ENCODE data around the gene B4GALT7. TPM values are rescaled to one million over a fixed set of nuclear protein-coding genes. Genes with fewer than 3 reads are reported as not detected.
A peak's percentile ranks its signal among the peaks of the same experiment; 100 is the strongest.

B4GALT7 gene
- total RNA-seq, 4 donors from 2014 or later = 13.9 to 19.4 (median 17.4) TPM

DNA sequence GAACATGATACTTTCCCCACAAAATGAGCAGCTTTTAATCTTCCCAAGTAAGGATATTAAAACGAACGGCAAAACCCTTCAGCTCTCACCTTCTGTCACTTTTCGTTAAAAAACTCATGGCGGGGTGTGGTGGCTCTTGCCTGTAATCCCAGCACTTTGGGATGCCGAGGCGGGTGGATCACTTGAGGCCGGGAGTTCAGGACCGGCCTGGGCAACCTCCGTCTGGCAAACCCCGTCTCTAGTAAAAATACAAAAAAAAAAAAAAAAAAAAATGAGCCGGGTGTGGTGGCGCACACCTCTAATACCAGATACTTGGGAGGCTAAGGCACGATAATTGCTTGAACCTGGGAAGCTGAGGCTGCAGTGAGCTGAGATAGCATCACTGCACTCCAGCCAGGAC lies 7.0 kb upstream of the B4GALT7 start:
- H3K4me1 ChIP-seq = peaks cover 16% of the 10 kb centered on the region
- H3K27me3 ChIP-seq = no peaks in the 10 kb centered on the region
- peak in 1 of 2 donors; percentile 40 for DNase-seq (ENCODE audit: low spot score in 2 of 2)
- no peaks in the 10 kb centered on the region for H3K9me3 ChIP-seq
- WGBS = 77% methylated on average over 13 of the region's 13 CpGs
- TF ChIP-seq POLR2AphosphoS5 (IDR thresholded peaks at IDR 0.05) (no peak), POLR2A (IDR thresholded peaks at IDR 0.05) (no peak), EP300 (IDR thresholded peaks at IDR 0.05) (no peak)
- TF ChIP-seq, protein P1, sequence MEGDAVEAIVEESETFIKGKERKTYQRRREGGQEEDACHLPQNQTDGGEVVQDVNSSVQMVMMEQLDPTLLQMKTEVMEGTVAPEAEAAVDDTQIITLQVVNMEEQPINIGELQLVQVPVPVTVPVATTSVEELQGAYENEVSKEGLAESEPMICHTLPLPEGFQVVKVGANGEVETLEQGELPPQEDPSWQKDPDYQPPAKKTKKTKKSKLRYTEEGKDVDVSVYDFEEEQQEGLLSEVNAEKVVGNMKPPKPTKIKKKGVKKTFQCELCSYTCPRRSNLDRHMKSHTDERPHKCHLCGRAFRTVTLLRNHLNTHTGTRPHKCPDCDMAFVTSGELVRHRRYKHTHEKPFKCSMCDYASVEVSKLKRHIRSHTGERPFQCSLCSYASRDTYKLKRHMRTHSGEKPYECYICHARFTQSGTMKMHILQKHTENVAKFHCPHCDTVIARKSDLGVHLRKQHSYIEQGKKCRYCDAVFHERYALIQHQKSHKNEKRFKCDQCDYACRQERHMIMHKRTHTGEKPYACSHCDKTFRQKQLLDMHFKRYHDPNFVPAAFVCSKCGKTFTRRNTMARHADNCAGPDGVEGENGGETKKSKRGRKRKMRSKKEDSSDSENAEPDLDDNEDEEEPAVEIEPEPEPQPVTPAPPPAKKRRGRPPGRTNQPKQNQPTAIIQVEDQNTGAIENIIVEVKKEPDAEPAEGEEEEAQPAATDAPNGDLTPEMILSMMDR (IDR thresholded peaks at IDR 0.05) = no peak
- H3K36me3 ChIP-seq = peaks cover 35% of the 10 kb centered on the region
- H3K27ac ChIP-seq = no peak overlapping the region
- peak overlapping the region; percentile 96 for H3K4me3 ChIP-seq

DNA sequence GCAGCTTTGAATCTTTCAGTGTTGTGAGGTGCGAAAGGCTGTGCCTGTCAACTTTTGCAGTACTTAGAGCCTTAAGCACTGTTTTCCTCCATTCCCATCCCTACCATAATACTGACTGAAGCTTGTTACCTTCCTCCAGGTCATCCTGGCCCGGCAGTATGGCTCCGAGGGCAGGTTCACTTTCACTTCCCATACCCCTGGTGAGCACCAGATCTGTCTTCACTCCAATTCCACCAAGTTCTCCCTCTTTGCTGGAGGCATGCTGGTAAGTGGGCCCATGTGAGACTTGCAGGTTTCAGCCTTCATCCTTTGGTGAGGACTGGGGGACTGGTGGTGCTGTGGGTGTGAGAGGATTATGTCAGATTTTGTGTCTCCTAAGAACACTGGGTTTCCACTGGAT lies 6.4 kb upstream of the B4GALT7 start:
- Histone ChIP-seq H3K27ac (no peak overlapping the region), H3K36me3 (peaks cover 35% of the 10 kb centered on the region), H3K9me3 (no peaks in the 10 kb centered on the region), H3K4me1 (peaks cover 16% of the 10 kb centered on the region), H3K27me3 (no peaks in the 10 kb centered on the region), H3K4me3 (no peak overlapping the region)
- no peak for TF ChIP-seq POLR2A (IDR thresholded peaks at IDR 0.05)
- TF ChIP-seq, protein P1 (IDR thresholded peaks at IDR 0.05) = no peak
- TF ChIP-seq EP300 (IDR thresholded peaks at IDR 0.05) = no peak
- TF ChIP-seq POLR2AphosphoS5 (IDR thresholded peaks at IDR 0.05) = no peak
- peak in 1 of 2 donors; percentile 26 for DNase-seq (ENCODE audit: low spot score in 2 of 2)
- 88% methylated on average over 3 of the region's 3 CpGs for WGBS

DNA sequence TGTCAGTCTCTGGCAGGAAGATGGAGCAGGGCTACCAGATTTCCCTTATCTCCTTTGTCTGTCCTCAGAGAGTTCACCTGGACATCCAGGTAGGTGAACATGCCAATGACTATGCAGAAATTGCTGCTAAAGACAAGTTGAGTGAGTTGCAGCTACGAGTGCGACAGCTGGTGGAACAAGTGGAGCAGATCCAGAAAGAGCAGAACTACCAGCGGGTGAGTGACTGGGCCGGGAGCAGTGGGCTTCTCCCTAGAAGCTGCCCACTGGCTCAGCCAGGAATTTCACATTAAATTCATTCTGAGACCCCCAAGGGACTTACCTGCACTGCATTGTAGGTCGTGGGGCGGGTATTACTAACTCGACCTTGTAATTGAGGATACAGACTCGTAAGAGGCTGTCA lies 5.9 kb upstream of the B4GALT7 start:
- no peaks in the 10 kb centered on the region for H3K9me3 ChIP-seq
- no peak for DNase-seq (ENCODE audit: low spot score in 2 of 2)
- WGBS = 86% methylated on average over 8 of the region's 8 CpGs
- no peaks in the 10 kb centered on the region for H3K27me3 ChIP-seq
- TF ChIP-seq, protein P1 (IDR thresholded peaks at IDR 0.05) = no peak
- TF ChIP-seq POLR2AphosphoS5 (IDR thresholded peaks at IDR 0.05) (no peak), POLR2A (IDR thresholded peaks at IDR 0.05) (no peak), EP300 (IDR thresholded peaks at IDR 0.05) (no peak)
- H3K4me3 ChIP-seq = no peak overlapping the region
- no peak overlapping the region for H3K27ac ChIP-seq
- H3K4me1 ChIP-seq = peaks cover 22% of the 10 kb centered on the region
- H3K36me3 ChIP-seq = peaks cover 35% of the 10 kb centered on the region

DNA sequence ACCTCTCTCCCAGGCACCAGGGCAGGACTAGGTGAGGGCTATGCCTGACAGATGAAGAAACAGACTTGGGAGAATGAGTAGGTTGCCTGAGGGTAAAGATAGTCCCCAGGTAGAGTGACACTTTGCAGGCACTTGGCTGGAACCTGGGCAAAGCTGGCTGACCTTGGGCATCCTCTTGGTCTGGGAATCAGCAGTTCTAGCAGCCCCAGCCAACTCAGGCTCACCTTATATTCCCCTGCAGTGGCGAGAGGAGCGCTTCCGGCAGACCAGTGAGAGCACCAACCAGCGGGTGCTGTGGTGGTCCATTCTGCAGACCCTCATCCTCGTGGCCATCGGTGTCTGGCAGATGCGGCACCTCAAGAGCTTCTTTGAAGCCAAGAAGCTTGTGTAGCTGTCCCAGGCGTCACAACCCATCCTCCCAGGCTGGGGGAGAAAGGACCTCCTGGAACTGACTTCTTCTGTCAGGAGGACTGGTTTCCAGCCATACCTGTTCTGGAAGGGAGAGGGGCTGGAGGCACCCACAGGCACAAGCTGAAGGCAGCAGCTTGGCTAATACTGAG lies 4.8 kb upstream of the B4GALT7 start:
- no peak for TF ChIP-seq EP300 (IDR thresholded peaks at IDR 0.05)
- TF ChIP-seq POLR2AphosphoS5 (IDR thresholded peaks at IDR 0.05) = no peak
- TF ChIP-seq POLR2A (IDR thresholded peaks at IDR 0.05) = no peak
- TF ChIP-seq, protein P1 (IDR thresholded peaks at IDR 0.05) = no peak
- 94% methylated on average over 5 of the region's 8 CpGs for WGBS
- Histone ChIP-seq H3K27ac (no peak overlapping the region), H3K27me3 (no peaks in the 10 kb centered on the region), H3K36me3 (peaks cover 35% of the 10 kb centered on the region), H3K4me1 (peaks cover 27% of the 10 kb centered on the region), H3K4me3 (no peak overlapping the region), H3K9me3 (no peaks in the 10 kb centered on the region)
- peak in 1 of 2 donors; percentile 55 for DNase-seq (ENCODE audit: low spot score in 2 of 2)

DNA sequence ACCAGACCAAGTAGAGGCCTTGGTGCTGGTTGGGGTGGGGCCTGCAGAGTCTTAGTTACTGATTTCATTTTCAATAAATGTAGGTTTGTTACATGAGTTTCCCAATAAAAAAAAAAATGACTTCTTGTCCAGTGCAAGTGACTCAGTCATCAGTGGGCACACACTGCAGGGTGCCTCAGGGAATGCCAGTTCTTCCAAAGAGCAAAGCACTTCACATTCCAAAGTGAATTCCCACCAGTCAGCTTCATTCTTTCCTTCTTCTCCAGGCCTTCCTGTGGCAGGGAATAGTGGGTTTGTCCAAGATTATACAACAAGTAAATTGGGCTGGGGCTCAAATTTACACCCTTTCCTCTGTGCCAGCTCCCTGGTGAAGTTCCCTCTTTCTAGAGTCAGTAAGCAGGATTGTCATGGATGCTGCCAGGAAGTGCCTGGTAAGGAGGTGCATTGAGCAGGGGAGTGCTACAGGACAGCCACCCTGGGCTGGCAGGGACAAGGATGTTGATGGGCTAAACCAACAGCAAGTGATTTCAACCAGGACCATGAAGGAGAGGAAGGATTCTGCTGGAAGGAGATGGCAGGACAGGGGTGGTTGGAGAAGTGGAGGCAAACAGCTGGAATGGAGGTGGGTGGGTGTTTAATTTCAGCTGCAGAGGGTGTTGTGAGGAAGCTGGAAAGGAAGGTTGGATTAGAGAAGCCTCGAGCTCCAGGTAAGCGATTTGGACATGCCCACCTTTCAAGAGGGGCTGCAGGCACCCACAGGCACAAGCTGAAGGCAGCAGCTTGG lies 3.7 kb upstream of the B4GALT7 start:
- peaks cover 34% of the 10 kb centered on the region for H3K4me1 ChIP-seq
- 91% methylated on average over 2 of the region's 2 CpGs for WGBS
- H3K27ac ChIP-seq = no peak overlapping the region
- DNase-seq (ENCODE audit: low spot score in 2 of 2) = peak in 1 of 2 donors; percentile 23
- H3K27me3 ChIP-seq = no peaks in the 10 kb centered on the region
- no peak overlapping the region for H3K4me3 ChIP-seq
- no peak for TF ChIP-seq POLR2AphosphoS5 (IDR thresholded peaks at IDR 0.05)
- TF ChIP-seq EP300 (IDR thresholded peaks at IDR 0.05) = no peak
- TF ChIP-seq, protein P1 (IDR thresholded peaks at IDR 0.05) = no peak
- TF ChIP-seq POLR2A (IDR thresholded peaks at IDR 0.05) = no peak
- H3K36me3 ChIP-seq = peaks cover 35% of the 10 kb centered on the region
- H3K9me3 ChIP-seq = no peaks in the 10 kb centered on the region
